WTC11 (cell line): ENCODE measurements around the gene HMX1.

Source experiments
- CREB1 ChIP-seq: sonication (generic); formaldehyde crosslinking; IDR thresholded peaks from 2 replicates; pipeline ENCODE4 v1.8.0; 2023; ENCODE audit warnings: mild to moderate bottlenecking, missing genetic modification reagents
- ETV6 ChIP-seq: sonication (generic); formaldehyde crosslinking; IDR thresholded peaks from 2 replicates; pipeline ENCODE4 v1.8.1; 2022; ENCODE audit warnings: mild to moderate bottlenecking, missing genetic modification reagents
- FOXK1 ChIP-seq: sonication (generic); formaldehyde crosslinking; IDR thresholded peaks from 2 replicates; pipeline ENCODE4 v1.8.0; 2022; ENCODE audit warnings: mild to moderate bottlenecking, moderate library complexity, missing genetic modification reagents
- GRHL2 ChIP-seq: fragments of 250-450 bp; sonication (Bioruptor Pico); IDR thresholded peaks from 2 replicates; pipeline ENCODE4 v1.8.0; 2022; ENCODE audit warnings: mild to moderate bottlenecking, moderate library complexity; ENCODE audit not compliant: insufficient replicate concordance, severe bottlenecking
- HMGA2 ChIP-seq: fragments of 250-450 bp; sonication (Bioruptor Pico); IDR thresholded peaks from 2 replicates; pipeline ENCODE4 v1.4.0; 2021; ENCODE audit warnings: mild to moderate bottlenecking, moderate library complexity
- MXD4 ChIP-seq: fragments of 250-450 bp; sonication (Bioruptor Pico); IDR thresholded peaks from 2 replicates; pipeline ENCODE4 v1.8.0; 2021; ENCODE audit warnings: mild to moderate bottlenecking, moderate library complexity, borderline replicate concordance
- NFE2L1 ChIP-seq: sonication (generic); formaldehyde crosslinking; IDR thresholded peaks from 2 replicates; pipeline ENCODE4 v1.8.1; 2023; ENCODE audit warnings: missing genetic modification reagents
- NR2C2 ChIP-seq: sonication (generic); formaldehyde crosslinking; IDR thresholded peaks from 2 replicates; pipeline ENCODE4 v1.8.0; 2022; ENCODE audit warnings: mild to moderate bottlenecking, missing genetic modification reagents
- NR3C1 ChIP-seq: sonication (generic); formaldehyde crosslinking; conservative IDR thresholded peaks from 2 replicates; pipeline ENCODE4 v1.8.1; 2023; ENCODE audit warnings: low read depth, mild to moderate bottlenecking, missing genetic modification reagents
- ZBTB21 ChIP-seq: sonication (generic); formaldehyde crosslinking; IDR thresholded peaks from 2 replicates; pipeline ENCODE4 v1.8.1; 2023; ENCODE audit warnings: mild to moderate bottlenecking, missing genetic modification reagents, borderline replicate concordance
- ZNF121 ChIP-seq: sonication (generic); formaldehyde crosslinking; IDR thresholded peaks from 2 replicates; pipeline ENCODE4 v1.8.0; 2023; ENCODE audit warnings: missing genetic modification reagents
- TF ChIP-seq, protein P1 (sequence below): fragments of 200-600 bp; IDR thresholded peaks from 2 replicates; pipeline ENCODE4 v1.8.0; 2022; ENCODE audit warnings: antibody characterized with exemption
- TF ChIP-seq, protein P2 (sequence below): sonication (generic); formaldehyde crosslinking; IDR thresholded peaks from 2 replicates; pipeline ENCODE4 v1.8.0; 2022; ENCODE audit warnings: mild to moderate bottlenecking, missing genetic modification reagents
- TF ChIP-seq, protein P3 (sequence below): sonication (generic); formaldehyde crosslinking; IDR thresholded peaks from 2 replicates; pipeline ENCODE4 v1.8.1; 2022; ENCODE audit warnings: low read depth, mild to moderate bottlenecking, moderate library complexity, missing genetic modification reagents, borderline replicate concordance

DNA sequence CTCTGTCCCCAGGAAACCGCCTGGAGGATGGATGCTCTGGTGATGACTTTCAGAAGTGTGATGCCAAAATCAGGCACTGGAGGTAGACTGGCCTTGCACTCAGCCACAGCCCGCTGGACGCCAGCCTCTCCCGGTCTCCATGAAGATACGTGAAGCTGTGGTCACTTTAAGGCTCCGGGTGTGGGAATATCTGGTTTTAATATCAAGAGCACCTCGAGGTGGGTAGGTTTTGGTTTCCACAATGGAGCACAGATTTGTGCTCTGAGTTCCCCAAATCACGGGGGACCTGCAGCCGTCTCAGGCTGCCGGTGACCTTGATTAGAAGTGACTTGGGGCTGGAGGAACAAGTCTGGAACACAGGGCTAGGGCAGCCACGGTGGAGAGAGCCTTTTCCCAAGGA lies 6.8 kb upstream of the HMX1 start:
- TF ChIP-seq NR3C1 (CRISPR knock-in tag) (no peak), FOXK1 (CRISPR knock-in tag) (no peak), GRHL2 (CRISPR knock-in tag) (no peak), CREB1 (CRISPR knock-in tag) (no peak), ETV6 (CRISPR knock-in tag) (no peak), NFE2L1 (CRISPR knock-in tag) (no peak), ZBTB21 (CRISPR knock-in tag) (no peak), HMGA2 (CRISPR knock-in tag) (no peak), NR2C2 (CRISPR knock-in tag) (no peak), MXD4 (CRISPR knock-in tag) (no peak), ZNF121 (CRISPR knock-in tag) (no peak)
- TF ChIP-seq, protein P1, sequence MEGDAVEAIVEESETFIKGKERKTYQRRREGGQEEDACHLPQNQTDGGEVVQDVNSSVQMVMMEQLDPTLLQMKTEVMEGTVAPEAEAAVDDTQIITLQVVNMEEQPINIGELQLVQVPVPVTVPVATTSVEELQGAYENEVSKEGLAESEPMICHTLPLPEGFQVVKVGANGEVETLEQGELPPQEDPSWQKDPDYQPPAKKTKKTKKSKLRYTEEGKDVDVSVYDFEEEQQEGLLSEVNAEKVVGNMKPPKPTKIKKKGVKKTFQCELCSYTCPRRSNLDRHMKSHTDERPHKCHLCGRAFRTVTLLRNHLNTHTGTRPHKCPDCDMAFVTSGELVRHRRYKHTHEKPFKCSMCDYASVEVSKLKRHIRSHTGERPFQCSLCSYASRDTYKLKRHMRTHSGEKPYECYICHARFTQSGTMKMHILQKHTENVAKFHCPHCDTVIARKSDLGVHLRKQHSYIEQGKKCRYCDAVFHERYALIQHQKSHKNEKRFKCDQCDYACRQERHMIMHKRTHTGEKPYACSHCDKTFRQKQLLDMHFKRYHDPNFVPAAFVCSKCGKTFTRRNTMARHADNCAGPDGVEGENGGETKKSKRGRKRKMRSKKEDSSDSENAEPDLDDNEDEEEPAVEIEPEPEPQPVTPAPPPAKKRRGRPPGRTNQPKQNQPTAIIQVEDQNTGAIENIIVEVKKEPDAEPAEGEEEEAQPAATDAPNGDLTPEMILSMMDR = no peak
- TF ChIP-seq, protein P2, sequence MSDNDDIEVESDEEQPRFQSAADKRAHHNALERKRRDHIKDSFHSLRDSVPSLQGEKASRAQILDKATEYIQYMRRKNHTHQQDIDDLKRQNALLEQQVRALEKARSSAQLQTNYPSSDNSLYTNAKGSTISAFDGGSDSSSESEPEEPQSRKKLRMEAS (CRISPR knock-in tag) = no peak
- TF ChIP-seq, protein P3, sequence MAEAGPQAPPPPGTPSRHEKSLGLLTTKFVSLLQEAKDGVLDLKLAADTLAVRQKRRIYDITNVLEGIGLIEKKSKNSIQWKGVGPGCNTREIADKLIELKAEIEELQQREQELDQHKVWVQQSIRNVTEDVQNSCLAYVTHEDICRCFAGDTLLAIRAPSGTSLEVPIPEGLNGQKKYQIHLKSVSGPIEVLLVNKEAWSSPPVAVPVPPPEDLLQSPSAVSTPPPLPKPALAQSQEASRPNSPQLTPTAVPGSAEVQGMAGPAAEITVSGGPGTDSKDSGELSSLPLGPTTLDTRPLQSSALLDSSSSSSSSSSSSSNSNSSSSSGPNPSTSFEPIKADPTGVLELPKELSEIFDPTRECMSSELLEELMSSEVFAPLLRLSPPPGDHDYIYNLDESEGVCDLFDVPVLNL (CRISPR knock-in tag) = no peak
